ENCODE data around the gene BANK1. TPM values are rescaled to one million over a fixed set of nuclear protein-coding genes. Genes with fewer than 3 reads are reported as not detected.

The BANK1 gene
- total RNA-seq, 1 donor from 2014 or later: 12.6 TPM

GRCh38 chr4:102027961-102028360 lies 237.4 kb downstream of the BANK1 start:
- no peaks in the 10 kb centered on the region for H3K36me3 ChIP-seq
- ATAC-seq (no peak), DNase-seq (no peak)
- H3K4me1 ChIP-seq: no peaks in the 10 kb centered on the region
- H3K27me3 ChIP-seq: no peaks in the 10 kb centered on the region
- intact Hi-C loops (cut with DNase I): no loop called here
- no peaks in the 10 kb centered on the region for H3K9me3 ChIP-seq
- H3K27ac ChIP-seq: no peak overlapping the region
- no peak for TF ChIP-seq CTCF (IDR thresholded peaks at IDR 0.05)
- no peak overlapping the region for H3K4me3 ChIP-seq

GRCh38 chr4:102031406-102031805 lies 240.9 kb downstream of the BANK1 start:
- no peak for ATAC-seq
- no peak for DNase-seq
- Histone ChIP-seq H3K27ac (no peak overlapping the region), H3K4me3 (no peak overlapping the region), H3K4me1 (no peaks in the 10 kb centered on the region), H3K36me3 (no peaks in the 10 kb centered on the region), H3K27me3 (no peaks in the 10 kb centered on the region), H3K9me3 (no peaks in the 10 kb centered on the region)
- intact Hi-C loops (cut with DNase I): no loop called here
- no peak for TF ChIP-seq CTCF (IDR thresholded peaks at IDR 0.05)

- no peak for DNase-seq
- Histone ChIP-seq H3K27ac (no peak overlapping the region), H3K36me3 (no peaks in the 10 kb centered on the region), H3K4me1 (no peaks in the 10 kb centered on the region), H3K27me3 (no peaks in the 10 kb centered on the region), H3K4me3 (no peak overlapping the region), H3K9me3 (no peaks in the 10 kb centered on the region)
- ATAC-seq: no peak
- intact Hi-C loops (cut with DNase I): no loop called here
- TF ChIP-seq CTCF (IDR thresholded peaks at IDR 0.05): no peak
These were observed 245.5 kb downstream of the BANK1 start for GRCh38 chr4:102036016-102036415.

- TF ChIP-seq CTCF (IDR thresholded peaks at IDR 0.05): no peak
- Histone ChIP-seq H3K27me3 (no peaks in the 10 kb centered on the region), H3K4me3 (no peak overlapping the region), H3K9me3 (no peaks in the 10 kb centered on the region), H3K4me1 (no peaks in the 10 kb centered on the region), H3K27ac (no peak overlapping the region), H3K36me3 (no peaks in the 10 kb centered on the region)
- ATAC-seq: no peak
- no peak for DNase-seq
- intact Hi-C loops (cut with DNase I): no loop called here
These were observed 246.3 kb downstream of the BANK1 start for GRCh38 chr4:102036619-102037376.

GRCh38 chr4:102037566-102037965 lies 247.0 kb downstream of the BANK1 start:
- Histone ChIP-seq H3K4me3 (no peak overlapping the region), H3K36me3 (no peaks in the 10 kb centered on the region), H3K4me1 (no peaks in the 10 kb centered on the region), H3K9me3 (no peaks in the 10 kb centered on the region), H3K27me3 (no peaks in the 10 kb centered on the region), H3K27ac (no peak overlapping the region)
- intact Hi-C loops (cut with DNase I): no loop called here
- DNase-seq (no peak), ATAC-seq (peak; percentile 23)
- TF ChIP-seq CTCF (IDR thresholded peaks at IDR 0.05): no peak
